IMR-90 (cell line): ENCODE results near the gene RAD51D. TPM values are rescaled to one million over a fixed set of nuclear protein-coding genes. Genes with fewer than 3 reads are reported as not detected.

Source experiments
- ATAC-seq: fragments of 200-7000 bp; cut with Tn5 transposase; 2 replicates; pipeline ENCODE4 v1.9.1; 2020; ENCODE audit warnings: low read depth, mild to moderate bottlenecking, moderate library complexity
- BruUV-seq: library from RNA; stranded (reverse); fragments of 400-500 nt; replicated peaks from 2 replicates; lab custom pipeline; 2021; lab: Mats Ljungman, UMichigan
- CTCF ChIA-PET: fragments of 300-600 bp; formaldehyde crosslinking; extraction: SDS; loops from one replicate; lab custom pipeline; 2021; ENCODE audit warnings: antibody characterized with exemption; lab: Yijun Ruan, JAX
- POLR2A ChIA-PET: fragments of 300-600 bp; sonication (Branson Sonifier 250); formaldehyde crosslinking; loops from one replicate; lab custom pipeline; 2022; ENCODE audit warnings: antibody characterized with exemption; ENCODE audit not compliant: unreplicated experiment; lab: Charles Lee
- DNase-seq: peaks from one replicate; pipeline ENCODE4 v3.0.0; 2013
- H2AFZ ChIP-seq: replicated peaks from 2 replicates; pipeline ENCODE3; 2013; ENCODE audit warnings: low read length, mild to moderate bottlenecking; ENCODE audit not compliant: poor library complexity
- H2AK5ac ChIP-seq: 2 replicates; pipeline ENCODE4 v1.6.1; 2013; ENCODE audit warnings: low read depth, low read length, inconsistent platforms
- H2AK9ac ChIP-seq: replicated peaks from 2 replicates; pipeline ENCODE3; 2013; ENCODE audit warnings: mild to moderate bottlenecking, low read depth, low read length, moderate library complexity; ENCODE audit not compliant: poor library complexity
- H2BK120ac ChIP-seq: 2 replicates; pipeline ENCODE4 v1.6.1; 2013; ENCODE audit warnings: low read depth, low read length, inconsistent platforms
- H2BK15ac ChIP-seq: 3 replicates; pipeline ENCODE4 v1.6.1; 2013; ENCODE audit warnings: low read depth, low read length, inconsistent platforms
- H2BK20ac ChIP-seq: 2 replicates; pipeline ENCODE4 v1.6.1; 2013; ENCODE audit warnings: low read depth, mild to moderate bottlenecking, inconsistent platforms, low read length, moderate library complexity
- H2BK5ac ChIP-seq: 2 replicates; pipeline ENCODE4 v1.6.1; 2013; ENCODE audit warnings: mild to moderate bottlenecking, low read depth, low read length, inconsistent platforms; ENCODE audit not compliant: poor library complexity, severe bottlenecking
- H3K14ac ChIP-seq: replicated peaks from 2 replicates; pipeline ENCODE4 v1.6.1; 2013; ENCODE audit warnings: low read depth, low read length, inconsistent platforms
- H3K18ac ChIP-seq: 2 replicates; pipeline ENCODE4 v1.6.1; 2013; ENCODE audit warnings: low read depth, low read length, control low read depth
- H3K23ac ChIP-seq: 2 replicates; pipeline ENCODE4 v1.6.1; 2013; ENCODE audit warnings: low read depth, low read length, inconsistent platforms
- H3K27ac ChIP-seq: 2 replicates; pipeline ENCODE4 v1.5.1; 2013; ENCODE audit warnings: mild to moderate bottlenecking, control low read depth, low read length; ENCODE audit not compliant: insufficient read depth
- H3K27me3 ChIP-seq: 2 replicates; pipeline ENCODE4 v1.6.1; 2013; ENCODE audit warnings: low read length; ENCODE audit not compliant: control insufficient read depth, insufficient read depth
- H3K36me3 ChIP-seq: 2 replicates; pipeline ENCODE4 v1.6.1; 2013; ENCODE audit warnings: low read length, mixed read lengths; ENCODE audit not compliant: control insufficient read depth, insufficient read depth
- H3K4ac ChIP-seq: 2 replicates; pipeline ENCODE4 v1.6.1; 2013; ENCODE audit warnings: low read depth, low read length, inconsistent platforms
- H3K4me1 ChIP-seq: 2 replicates; pipeline ENCODE4 v1.6.1; 2013; ENCODE audit warnings: low read length, mixed read lengths; ENCODE audit not compliant: control insufficient read depth, insufficient read depth
- H3K4me2 ChIP-seq: 2 replicates; pipeline ENCODE4 v1.6.1; 2013; ENCODE audit warnings: low read depth, mild to moderate bottlenecking, control low read depth, low read length, moderate library complexity
- H3K4me3 ChIP-seq: 2 replicates; pipeline ENCODE4 v1.5.1; 2013; ENCODE audit warnings: low read depth, mild to moderate bottlenecking, control low read depth, low read length, moderate library complexity; ENCODE audit not compliant: insufficient read depth
- H3K56ac ChIP-seq: 2 replicates; pipeline ENCODE4 v1.6.1; 2013; ENCODE audit warnings: low read length, inconsistent platforms; ENCODE audit not compliant: insufficient read depth; ENCODE audit errors: extremely low read depth
- H3K79me1 ChIP-seq, 2 experiments: 2 replicates each; pipeline ENCODE4 v1.6.1; 2013; ENCODE audit warnings: low read length in 2 of 2, inconsistent platforms in 1 of 2, low read depth in 1 of 2
- H3K9ac ChIP-seq: 2 replicates; pipeline ENCODE4 v1.6.1; 2013; ENCODE audit warnings: low read depth, low read length, control low read depth
- H3K9me1 ChIP-seq: 2 replicates; pipeline ENCODE4 v1.6.1; 2013; ENCODE audit warnings: low read length, inconsistent platforms; ENCODE audit not compliant: insufficient read depth
- H3K9me3 ChIP-seq: 2 replicates; pipeline ENCODE4 v1.6.1; 2013; ENCODE audit warnings: low read length; ENCODE audit not compliant: control insufficient read depth, insufficient read depth
- H4K20me1 ChIP-seq: 2 replicates; pipeline ENCODE4 v1.6.1; 2013; ENCODE audit warnings: low read length, inconsistent platforms; ENCODE audit not compliant: insufficient read depth
- H4K5ac ChIP-seq: 2 replicates; pipeline ENCODE4 v1.6.1; 2013; ENCODE audit warnings: mild to moderate bottlenecking, low read depth, low read length, control low read depth
- H4K8ac ChIP-seq, 2 experiments: 2 replicates each; pipeline ENCODE4 v1.6.1; 2013; ENCODE audit warnings: low read depth in 2 of 2, low read length in 2 of 2, control low read depth in 1 of 2, inconsistent platforms in 1 of 2
- H4K91ac ChIP-seq: 2 replicates; pipeline ENCODE4 v1.6.1; 2013; ENCODE audit warnings: low read depth, low read length, inconsistent platforms; ENCODE audit not compliant: insufficient read depth
- BHLHE40 ChIP-seq: fragments of 150-350 bp; IDR thresholded peaks from 2 replicates; pipeline ENCODE4 v1.6.1; 2016; ENCODE audit warnings: mild to moderate bottlenecking, low read depth, low read length
- CEBPB ChIP-seq: IDR thresholded peaks from 2 replicates; pipeline ENCODE4 v1.6.1; 2012; ENCODE audit warnings: low read depth, low read length, improper control_type of control experiment
- CHD1 ChIP-seq: IDR thresholded peaks from 2 replicates; pipeline ENCODE4 v1.6.1; 2012; ENCODE audit warnings: low read depth, low read length, improper control_type of control experiment
- CTCF ChIP-seq: conservative IDR thresholded peaks from 2 replicates; pipeline ENCODE4 v1.5.1; 2012; ENCODE audit warnings: mild to moderate bottlenecking, low read depth, low read length, improper control_type of control experiment
- ELK1 ChIP-seq: fragments of 150-350 bp; IDR thresholded peaks from 2 replicates; pipeline ENCODE4 v1.6.1; 2016; ENCODE audit warnings: low read depth, mild to moderate bottlenecking, low read length, moderate library complexity, borderline replicate concordance
- FOS ChIP-seq: fragments of 150-350 bp; IDR thresholded peaks from 2 replicates; pipeline ENCODE4 v1.6.1; 2016; ENCODE audit warnings: low read depth, low read length
- MAFK ChIP-seq: IDR thresholded peaks from 2 replicates; pipeline ENCODE4 v1.6.1; 2012; ENCODE audit warnings: low read depth, low read length, improper control_type of control experiment
- MAZ ChIP-seq: IDR thresholded peaks from 2 replicates; pipeline ENCODE4 v1.6.1; 2012; ENCODE audit warnings: low read depth, mild to moderate bottlenecking, low read length, improper control_type of control experiment, moderate library complexity, borderline replicate concordance
- MXI1 ChIP-seq: IDR thresholded peaks from 2 replicates; pipeline ENCODE4 v1.6.1; 2012; ENCODE audit warnings: low read depth, mild to moderate bottlenecking, low read length, moderate library complexity, borderline replicate concordance
- NFE2L2 ChIP-seq: fragments of 150-350 bp; IDR thresholded peaks from 2 replicates; pipeline ENCODE4 v1.6.1; 2016; ENCODE audit warnings: low read depth, mild to moderate bottlenecking, low read length
- POLR2A ChIP-seq: IDR thresholded peaks from 2 replicates; pipeline ENCODE4 v1.6.1; 2012; ENCODE audit warnings: mild to moderate bottlenecking, low read depth, low read length
- RAD21 ChIP-seq: IDR thresholded peaks from 2 replicates; pipeline ENCODE4 v1.6.1; 2012; ENCODE audit warnings: low read length, improper control_type of control experiment
- RCOR1 ChIP-seq: IDR thresholded peaks from 2 replicates; pipeline ENCODE4 v1.6.1; 2012; ENCODE audit warnings: mild to moderate bottlenecking, low read length, improper control_type of control experiment; ENCODE audit not compliant: insufficient replicate concordance
- RFX5 ChIP-seq: IDR thresholded peaks from 2 replicates; pipeline ENCODE4 v1.8.0; 2012; ENCODE audit warnings: low read depth, mild to moderate bottlenecking, low read length, moderate library complexity
- SMC3 ChIP-seq: fragments of 150-350 bp; IDR thresholded peaks from 2 replicates; pipeline ENCODE4 v1.6.1; 2016; ENCODE audit warnings: low read depth, mild to moderate bottlenecking, antibody characterized with exemption, low read length, moderate library complexity
- USF2 ChIP-seq: fragments of 150-350 bp; IDR thresholded peaks from 2 replicates; pipeline ENCODE4 v1.6.1; 2017; ENCODE audit warnings: mild to moderate bottlenecking, antibody characterized with exemption, low read length, low read depth
- WGBS, 2 experiments: methylation state at CpG; one replicate each; pipeline versions ENCODE4 v1.1.5 to v1.1.7; 2013; ENCODE audit warnings: missing lambda C conversion rate in 2 of 2; ENCODE audit not compliant: insufficient read length in 1 of 2; ENCODE audit errors: extremely low coverage in 2 of 2; 5-methylcytosine and 5-hydroxymethylcytosine counted together
- dilution Hi-C: fragments of 300-500 bp; cut with HindIII; formaldehyde crosslinking; loops from one replicate; pipeline ENCODE4 v1.14.3; 2018; ENCODE audit warnings: low sequenced_read_pairs; ENCODE audit not compliant: unreplicated experiment
- in situ Hi-C: fragments of 300-500 bp; cut with MboI; formaldehyde crosslinking; loops from 3 replicates; pipeline ENCODE4 v1.14.3; 2019; ENCODE audit warnings: low sequenced_read_pairs, inconsistent platforms, mixed read lengths
- intact Hi-C: fragments of 100-400 bp; cut with micrococcal nuclease; formaldehyde crosslinking; loops from 2 replicates; pipeline ENCODE4 v1.10.0; 2022
- polyA plus RNA-seq, 3 experiments: library from polyadenylated mRNA; depleted of rRNA; stranded (reverse); fragments of >200 nt; gene quantifications; 2 replicates each; pipeline ENCODE4 v1.2.3, GENCODE V29; 2012; ENCODE audit warnings: low replicate concordance in 1 of 3
- total RNA-seq: library from RNA; depleted of rRNA; stranded (reverse); fragments of >200 nt; gene quantifications from 2 replicates; pipeline ENCODE4 v1.2.3, GENCODE V29; 2012

RAD51D gene
- total and polyA plus RNA-seq, 2 of the 4 experiments (the other 2 are of a cell fraction), result 10.8 to 12.7 TPM

GRCh38 chr17:35147375-35147905, 27.8 kb upstream of the RAD51D start, which contains the start of gene UNC45B:
Gene UNC45B, plus strand, starts transcription at chr17:35147817. Its CDS starts 447 bp downstream, at chr17:35148264.
- H4K5ac ChIP-seq, result no peak within 1 kb of the TSS
- H2BK5ac ChIP-seq, result no peak within 1 kb of the TSS
- no peak within 1 kb of the TSS for H3K4ac ChIP-seq
- no peak within 1 kb of the TSS for H4K91ac ChIP-seq
- no peaks in the 10 kb centered on the region for H3K79me1 ChIP-seq
- no peak within 1 kb of the TSS for H3K23ac ChIP-seq
- no peak for TF ChIP-seq RCOR1
- TF ChIP-seq FOS, result no peak
- no peak for TF ChIP-seq MXI1
- TF ChIP-seq ELK1, result no peak
- no peak for TF ChIP-seq SMC3
- no peak for TF ChIP-seq MAZ
- TF ChIP-seq BHLHE40, result no peak
- TF ChIP-seq CTCF, result no peak
- TF ChIP-seq RFX5, result no peak
- TF ChIP-seq MAFK, result no peak
- TF ChIP-seq CEBPB, result no peak
- TF ChIP-seq RAD21, result no peak
- TF ChIP-seq USF2, result no peak
- TF ChIP-seq CHD1, result no peak
- TF ChIP-seq NFE2L2, result no peak
- TF ChIP-seq POLR2A, result no peak
- CTCF ChIA-PET, result interaction anchor here (0.6 kb wide), 1 partner anchor 159 kb away, joined by 4 read pairs; no protein-coding TSS in a partner anchor
- 40% methylated on average over 1 of the region's 4 CpGs; no CpG with 5 or more reads in 1 of the 2 experiments for WGBS, 2 experiments
- H3K4me1 ChIP-seq, result no peaks in the 10 kb centered on the region
- H3K9me3 ChIP-seq, result no peaks in the 10 kb centered on the region
- no peak within 1 kb of the TSS for H3K4me3 ChIP-seq
- no peak within 1 kb of the TSS for H3K27ac ChIP-seq
- H3K14ac ChIP-seq, result no peak within 1 kb of the TSS
- H2AFZ ChIP-seq, result no peak within 1 kb of the TSS
- in situ Hi-C loops (no loop called here), intact Hi-C loops (no loop called here), dilution Hi-C loops (no loop called here)
- H4K20me1 ChIP-seq, result no peaks in the 10 kb centered on the region
- H2AK9ac ChIP-seq, result no peak within 1 kb of the TSS
- H3K18ac ChIP-seq, result no peak within 1 kb of the TSS
- no peak within 1 kb of the TSS for H2BK20ac ChIP-seq
- BruUV-seq, result no TSS peak
- H2BK15ac ChIP-seq, result no peak within 1 kb of the TSS
- no peak within 1 kb of the TSS for H3K4me2 ChIP-seq
- ATAC-seq (no peak), DNase-seq (no peak)
- no peaks in the 10 kb centered on the region; the same call in 1 of the 2 replicates for H3K9me1 ChIP-seq
- no peaks in the 10 kb centered on the region for H3K36me3 ChIP-seq
- no peak within 1 kb of the TSS for H3K9ac ChIP-seq
- no peak within 1 kb of the TSS for H2AK5ac ChIP-seq
- H2BK120ac ChIP-seq, result no peak within 1 kb of the TSS
- H3K27me3 ChIP-seq, result peaks cover 30% of the 10 kb centered on the region
- POLR2A ChIA-PET, result no interaction called here
- H3K56ac ChIP-seq, result no peak within 1 kb of the TSS
- H4K8ac ChIP-seq, result no peak within 1 kb of the TSS
